HCT116 (cell line): ENCODE measurements around the gene ZC3H12C.

Source experiments
- EZH2 ChIP-seq: fragments of 200-600 bp; sonication (generic); IDR thresholded peaks from 2 replicates; pipeline ENCODE4 v1.6.1; 2017; ENCODE audit warnings: antibody characterized with exemption, mixed run types
- POLR2A ChIP-seq: IDR thresholded peaks from 2 replicates; pipeline ENCODE4 v1.7.0; 2011; ENCODE audit warnings: borderline replicate concordance; ENCODE audit not compliant: insufficient read depth, insufficient read length; ENCODE audit errors: extremely low read depth
- RAD21 ChIP-seq: IDR thresholded peaks from 2 replicates; pipeline ENCODE4 v1.6.1; 2012; ENCODE audit warnings: low read depth, mild to moderate bottlenecking
- SP1 ChIP-seq: IDR thresholded peaks from 2 replicates; pipeline ENCODE4 v1.6.1; 2012; ENCODE audit warnings: low read depth
- SRF ChIP-seq: IDR thresholded peaks from 2 replicates; pipeline ENCODE4 v1.6.1; 2012; ENCODE audit warnings: low read depth
- TF ChIP-seq, protein P1 (sequence below): IDR thresholded peaks from 2 replicates; pipeline ENCODE4 v1.6.1; 2012
- TF ChIP-seq, protein P2 (sequence below), 3 experiments: fragments of 200-600 bp in 1 of 3; sonication (generic) in 1 of 3; IDR thresholded peaks in 2 of 3; conservative IDR thresholded peaks in 1 of 3; 2 replicates each; pipeline ENCODE4 v1.5.1; 2012 to 2017; ENCODE audit warnings: low read depth in 2 of 3, low read length in 2 of 3, antibody characterized with exemption in 1 of 3, borderline replicate concordance in 1 of 3, control low read depth in 1 of 3, mild to moderate bottlenecking in 1 of 3, mixed read lengths in 1 of 3, mixed run types in 1 of 3, moderate library complexity in 1 of 3; ENCODE audit not compliant: insufficient read depth in 1 of 3

DNA sequence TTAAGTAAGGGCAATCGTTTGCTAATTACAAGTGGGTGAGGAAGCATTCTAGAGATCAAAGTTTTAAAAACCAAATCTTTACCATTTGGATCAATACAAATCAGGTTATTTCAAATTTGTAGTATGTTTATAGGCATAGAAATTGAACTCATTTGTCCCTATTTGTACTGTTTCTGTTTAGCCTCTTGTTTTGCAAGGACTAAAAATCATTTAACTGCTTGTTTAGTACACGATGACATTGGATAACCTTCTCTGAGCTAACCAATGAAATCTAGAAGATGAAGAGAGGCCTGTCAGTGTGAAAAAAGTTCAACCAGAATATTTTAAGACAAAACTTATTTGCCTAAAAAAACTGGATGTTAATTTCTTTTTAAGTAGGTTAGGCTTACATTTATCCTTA is 40.0 kb downstream of the ZC3H12C start:
- no peak for TF ChIP-seq POLR2A
- TF ChIP-seq, protein P1, sequence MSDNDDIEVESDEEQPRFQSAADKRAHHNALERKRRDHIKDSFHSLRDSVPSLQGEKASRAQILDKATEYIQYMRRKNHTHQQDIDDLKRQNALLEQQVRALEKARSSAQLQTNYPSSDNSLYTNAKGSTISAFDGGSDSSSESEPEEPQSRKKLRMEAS = no peak
- no peak for TF ChIP-seq RAD21
- no peak for TF ChIP-seq SRF
- TF ChIP-seq, protein P2, sequence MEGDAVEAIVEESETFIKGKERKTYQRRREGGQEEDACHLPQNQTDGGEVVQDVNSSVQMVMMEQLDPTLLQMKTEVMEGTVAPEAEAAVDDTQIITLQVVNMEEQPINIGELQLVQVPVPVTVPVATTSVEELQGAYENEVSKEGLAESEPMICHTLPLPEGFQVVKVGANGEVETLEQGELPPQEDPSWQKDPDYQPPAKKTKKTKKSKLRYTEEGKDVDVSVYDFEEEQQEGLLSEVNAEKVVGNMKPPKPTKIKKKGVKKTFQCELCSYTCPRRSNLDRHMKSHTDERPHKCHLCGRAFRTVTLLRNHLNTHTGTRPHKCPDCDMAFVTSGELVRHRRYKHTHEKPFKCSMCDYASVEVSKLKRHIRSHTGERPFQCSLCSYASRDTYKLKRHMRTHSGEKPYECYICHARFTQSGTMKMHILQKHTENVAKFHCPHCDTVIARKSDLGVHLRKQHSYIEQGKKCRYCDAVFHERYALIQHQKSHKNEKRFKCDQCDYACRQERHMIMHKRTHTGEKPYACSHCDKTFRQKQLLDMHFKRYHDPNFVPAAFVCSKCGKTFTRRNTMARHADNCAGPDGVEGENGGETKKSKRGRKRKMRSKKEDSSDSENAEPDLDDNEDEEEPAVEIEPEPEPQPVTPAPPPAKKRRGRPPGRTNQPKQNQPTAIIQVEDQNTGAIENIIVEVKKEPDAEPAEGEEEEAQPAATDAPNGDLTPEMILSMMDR (IDR thresholded peaks at IDR 0.05 in 2 of 3, conservative IDR thresholded peaks at IDR 0.05 in 1 of 3; ENCODE audit: borderline replicate concordance in 1 of 3, insufficient read depth in 1 of 3, low read depth in 2 of 3, low read length in 2 of 3) = no peak
- TF ChIP-seq EZH2 = no peak
- no peak for TF ChIP-seq SP1
